Mononuclear cell (primary cell): ENCODE measurements around the gene ATP6V0A1. TPM values are rescaled to one million over a fixed set of nuclear protein-coding genes. Genes with fewer than 3 reads are reported as not detected.
"Not testable (repeated sequence)": the region's sequence is repeated elsewhere in the genome, so short reads cannot be mapped to it uniquely, and the experiment has no call there.

Source experiments
- H3K27me3 ChIP-seq: 2 replicates; pipeline ENCODE4 v1.6.0; 2011; ENCODE audit warnings: low read length, control low read depth; ENCODE audit not compliant: insufficient read depth
- H3K4me1 ChIP-seq: 2 replicates; pipeline ENCODE4 v1.5.1; 2011; ENCODE audit warnings: mild to moderate bottlenecking, low read length, control low read depth; ENCODE audit not compliant: insufficient read depth
- H3K4me3 ChIP-seq: 2 replicates; pipeline ENCODE4 v1.5.1; 2011; ENCODE audit warnings: mild to moderate bottlenecking, low read length, moderate library complexity
- H3K9me3 ChIP-seq: 2 replicates; pipeline ENCODE4 v1.5.1; 2011; ENCODE audit warnings: low read depth, mild to moderate bottlenecking, control low read depth, low read length
- total RNA-seq: library from RNA; depleted of rRNA; stranded (reverse); fragments of >200 nt; gene quantifications from one replicate; pipeline ENCODE4 v1.2.3, GENCODE V29; 2012

ATP6V0A1 gene
- total RNA-seq, 1 donor: 38.4 TPM

GRCh38 chr17:42530952-42531454 is 72.3 kb downstream of the ATP6V0A1 start:
- H3K27me3 ChIP-seq: no peaks in the 10 kb centered on the region
- H3K9me3 ChIP-seq: no peaks in the 10 kb centered on the region
- peaks cover 59% of the 10 kb centered on the region for H3K4me1 ChIP-seq
- H3K4me3 ChIP-seq: no peak overlapping the region

DNA sequence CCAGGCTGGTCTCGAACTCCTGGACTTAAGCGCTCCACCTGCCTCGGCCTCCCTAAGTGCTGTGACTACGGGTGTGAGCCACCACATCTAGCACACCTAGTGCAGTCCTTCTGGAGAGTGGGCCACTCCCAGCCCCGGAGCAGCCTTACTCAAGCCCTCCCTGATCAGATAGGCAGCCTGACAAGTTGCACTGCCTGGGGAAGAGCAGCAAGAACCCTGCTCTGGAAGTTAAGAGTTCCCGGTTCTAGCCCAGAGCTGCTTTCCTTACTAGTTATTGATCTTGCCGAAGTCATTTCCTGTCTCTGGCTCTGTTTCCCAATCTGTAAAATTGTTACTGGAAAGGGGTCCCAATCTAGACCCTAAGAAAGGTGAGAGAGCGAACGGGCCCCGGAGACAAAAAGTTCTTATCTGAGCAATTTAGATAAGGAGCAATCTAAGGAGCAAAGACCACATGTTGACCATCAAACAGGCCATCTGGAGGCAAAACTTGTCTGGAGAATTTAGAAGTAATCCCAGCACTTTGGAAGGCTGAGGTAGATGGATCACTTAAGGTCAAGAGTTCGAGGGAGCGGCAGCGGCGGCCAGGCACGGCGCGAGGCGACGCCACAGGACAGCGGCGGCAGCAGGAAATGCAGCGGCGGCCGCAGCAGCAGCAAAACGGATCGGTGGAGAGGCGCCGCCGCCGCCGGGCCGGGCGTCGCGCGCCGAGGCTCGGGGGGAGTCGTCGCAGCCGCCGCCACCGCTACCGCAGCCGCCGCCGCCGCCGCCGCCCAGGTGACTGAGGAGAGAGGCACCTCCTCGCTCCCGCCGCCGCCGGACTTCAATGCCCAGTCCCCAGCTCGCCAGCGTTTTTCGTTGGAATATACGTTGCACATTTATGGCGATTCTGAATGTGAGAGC is 73.0 kb downstream of the ATP6V0A1 start:
- no peaks in the 10 kb centered on the region for H3K27me3 ChIP-seq
- no peaks in the 10 kb centered on the region for H3K9me3 ChIP-seq
- peak overlapping the region; percentile 42 for H3K4me3 ChIP-seq
- peaks cover 61% of the 10 kb centered on the region for H3K4me1 ChIP-seq

- Histone ChIP-seq H3K4me3 (peak overlapping the region; percentile 37), H3K9me3 (no peaks in the 10 kb centered on the region), H3K4me1 (peaks cover 46% of the 10 kb centered on the region), H3K27me3 (no peaks in the 10 kb centered on the region)
These were observed 76.7 kb downstream of the ATP6V0A1 start for GRCh38 chr17:42535155-42536047.

DNA sequence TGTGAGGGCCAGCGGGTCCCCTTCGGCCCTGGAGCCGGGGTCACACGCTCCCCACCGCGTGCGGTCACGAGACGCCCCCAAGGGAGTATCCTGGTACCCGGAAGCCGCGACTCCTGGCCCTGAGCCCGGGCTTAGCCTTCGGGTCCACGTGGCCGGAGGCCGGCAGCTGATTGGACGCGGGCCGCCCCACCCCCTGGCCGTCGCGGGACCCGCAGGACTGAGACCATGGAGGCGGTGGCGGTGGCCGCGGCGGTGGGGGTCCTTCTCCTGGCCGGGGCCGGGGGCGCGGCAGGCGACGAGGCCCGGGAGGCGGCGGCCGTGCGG is 77.3 kb downstream of the ATP6V0A1 start, which contains the start of gene NAGLU:
TSS of gene NAGLU (plus strand) at position 194 of the 324 bp plus-strand sequence. CDS start at position 226, 32 bp downstream.
- H3K27me3 ChIP-seq: no peaks in the 10 kb centered on the region
- peak within 1 kb of the TSS; percentile 37 for H3K4me3 ChIP-seq
- no peaks in the 10 kb centered on the region for H3K9me3 ChIP-seq
- H3K4me1 ChIP-seq: peaks cover 40% of the 10 kb centered on the region

DNA sequence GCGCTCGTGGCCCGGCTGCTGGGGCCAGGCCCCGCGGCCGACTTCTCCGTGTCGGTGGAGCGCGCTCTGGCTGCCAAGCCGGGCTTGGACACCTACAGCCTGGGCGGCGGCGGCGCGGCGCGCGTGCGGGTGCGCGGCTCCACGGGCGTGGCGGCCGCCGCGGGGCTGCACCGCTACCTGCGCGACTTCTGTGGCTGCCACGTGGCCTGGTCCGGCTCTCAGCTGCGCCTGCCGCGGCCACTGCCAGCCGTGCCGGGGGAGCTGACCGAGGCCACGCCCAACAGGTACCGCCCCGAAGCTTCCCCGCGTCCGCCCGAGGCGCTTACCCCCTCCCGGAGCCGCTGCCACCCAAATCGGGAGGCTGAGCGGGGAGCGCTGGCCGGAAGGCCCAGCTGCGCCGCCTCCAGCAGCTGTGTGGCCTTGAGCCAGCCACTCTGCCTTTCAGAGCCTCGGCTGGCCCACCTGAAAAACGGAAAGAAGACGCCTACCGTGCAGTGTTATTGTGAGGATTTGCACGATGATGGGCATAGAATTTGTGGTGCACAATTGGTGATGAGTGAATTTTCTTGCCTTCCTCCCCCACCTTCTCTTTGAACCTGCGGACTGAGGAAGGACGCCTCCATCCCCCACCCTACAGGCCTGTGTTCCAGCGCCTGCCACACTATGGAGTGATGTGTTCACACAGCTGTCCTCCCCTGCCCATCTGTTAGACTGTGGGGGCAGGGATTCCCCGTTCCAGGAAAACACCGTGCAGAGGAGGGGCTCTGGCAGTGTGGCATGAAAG is 77.9 kb downstream of the ATP6V0A1 start:
- Histone ChIP-seq H3K4me3 (peak overlapping the region; percentile 37), H3K9me3 (no peaks in the 10 kb centered on the region), H3K4me1 (peaks cover 40% of the 10 kb centered on the region), H3K27me3 (no peaks in the 10 kb centered on the region)

- Histone ChIP-seq H3K4me1 (peaks cover 35% of the 10 kb centered on the region), H3K4me3 (no peak overlapping the region), H3K27me3 (no peaks in the 10 kb centered on the region), H3K9me3 (no peaks in the 10 kb centered on the region)
These were observed 78.6 kb downstream of the ATP6V0A1 start for GRCh38 chr17:42537156-42537805.

- peaks cover 28% of the 10 kb centered on the region for H3K4me1 ChIP-seq
- H3K27me3 ChIP-seq: no peaks in the 10 kb centered on the region
- no peak overlapping the region for H3K4me3 ChIP-seq
- no peaks in the 10 kb centered on the region for H3K9me3 ChIP-seq
These were observed 79.3 kb downstream of the ATP6V0A1 start for GRCh38 chr17:42537826-42538451.

DNA sequence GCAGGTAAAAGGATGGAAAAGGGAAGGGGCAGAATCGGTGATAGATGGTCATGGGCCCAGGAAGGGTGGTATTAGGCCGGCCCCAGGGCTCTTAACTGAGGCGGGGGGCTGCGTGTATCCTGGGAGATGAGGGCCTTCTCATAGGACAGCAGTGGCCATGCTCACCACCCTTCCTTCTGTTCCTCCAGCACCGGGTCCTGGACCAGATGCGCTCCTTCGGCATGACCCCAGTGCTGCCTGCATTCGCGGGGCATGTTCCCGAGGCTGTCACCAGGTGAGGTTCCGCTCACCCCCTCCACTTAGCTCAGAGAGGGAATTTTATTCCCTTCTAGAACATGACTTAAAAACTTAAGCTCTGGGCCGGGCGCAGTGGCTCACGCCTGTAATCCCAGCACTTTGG is 79.8 kb downstream of the ATP6V0A1 start:
- Histone ChIP-seq H3K4me3 (no peak overlapping the region), H3K4me1 (peaks cover 28% of the 10 kb centered on the region), H3K27me3 (no peaks in the 10 kb centered on the region), H3K9me3 (no peaks in the 10 kb centered on the region)

- not testable (repeated sequence) for H3K4me3 ChIP-seq, H3K9me3 ChIP-seq, H3K27me3 ChIP-seq
- H3K4me1 ChIP-seq: peaks cover 21% of the 10 kb centered on the region
These were observed 81.9 kb downstream of the ATP6V0A1 start for GRCh38 chr17:42540558-42540957.

- Histone ChIP-seq H3K4me3 (no peak overlapping the region), H3K27me3 (no peaks in the 10 kb centered on the region), H3K9me3 (no peaks in the 10 kb centered on the region), H3K4me1 (peaks cover 17% of the 10 kb centered on the region)
These were observed 82.6 kb downstream of the ATP6V0A1 start for GRCh38 chr17:42541041-42541833.

GRCh38 chr17:42543190-42544079 is 84.8 kb downstream of the ATP6V0A1 start:
- H3K4me3 ChIP-seq: no peak overlapping the region
- peaks cover 12% of the 10 kb centered on the region for H3K4me1 ChIP-seq
- H3K27me3 ChIP-seq: peaks cover 3% of the 10 kb centered on the region
- H3K9me3 ChIP-seq: no peaks in the 10 kb centered on the region

DNA sequence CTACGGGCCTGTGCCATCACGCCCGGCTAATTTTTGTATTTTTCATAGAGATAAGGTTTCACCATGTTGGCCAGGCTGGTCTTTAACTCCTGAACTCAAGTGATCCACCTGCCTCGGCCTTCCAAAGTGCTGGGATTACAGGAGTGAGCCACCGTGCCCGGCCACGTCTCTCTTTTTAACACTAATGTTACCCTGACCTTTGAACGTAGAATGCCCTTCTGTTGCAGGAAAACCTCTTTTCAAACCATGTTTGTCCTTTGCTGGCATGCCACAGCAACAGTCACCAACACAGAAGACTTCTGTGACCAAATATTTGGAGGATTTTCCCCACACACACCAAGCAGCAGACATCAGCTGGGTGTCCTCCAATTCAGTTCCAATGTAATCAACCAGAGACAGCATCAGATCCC is 86.2 kb downstream of the ATP6V0A1 start:
- no peaks in the 10 kb centered on the region for H3K9me3 ChIP-seq
- H3K4me3 ChIP-seq: no peak overlapping the region
- H3K4me1 ChIP-seq: peaks cover 19% of the 10 kb centered on the region

More for the DNA sequence above, 86.2 kb downstream of the ATP6V0A1 start:
- H3K27me3 ChIP-seq: peaks cover 8% of the 10 kb centered on the region
